ENCODE data around the gene C2CD2.

C2CD2 gene

DNA sequence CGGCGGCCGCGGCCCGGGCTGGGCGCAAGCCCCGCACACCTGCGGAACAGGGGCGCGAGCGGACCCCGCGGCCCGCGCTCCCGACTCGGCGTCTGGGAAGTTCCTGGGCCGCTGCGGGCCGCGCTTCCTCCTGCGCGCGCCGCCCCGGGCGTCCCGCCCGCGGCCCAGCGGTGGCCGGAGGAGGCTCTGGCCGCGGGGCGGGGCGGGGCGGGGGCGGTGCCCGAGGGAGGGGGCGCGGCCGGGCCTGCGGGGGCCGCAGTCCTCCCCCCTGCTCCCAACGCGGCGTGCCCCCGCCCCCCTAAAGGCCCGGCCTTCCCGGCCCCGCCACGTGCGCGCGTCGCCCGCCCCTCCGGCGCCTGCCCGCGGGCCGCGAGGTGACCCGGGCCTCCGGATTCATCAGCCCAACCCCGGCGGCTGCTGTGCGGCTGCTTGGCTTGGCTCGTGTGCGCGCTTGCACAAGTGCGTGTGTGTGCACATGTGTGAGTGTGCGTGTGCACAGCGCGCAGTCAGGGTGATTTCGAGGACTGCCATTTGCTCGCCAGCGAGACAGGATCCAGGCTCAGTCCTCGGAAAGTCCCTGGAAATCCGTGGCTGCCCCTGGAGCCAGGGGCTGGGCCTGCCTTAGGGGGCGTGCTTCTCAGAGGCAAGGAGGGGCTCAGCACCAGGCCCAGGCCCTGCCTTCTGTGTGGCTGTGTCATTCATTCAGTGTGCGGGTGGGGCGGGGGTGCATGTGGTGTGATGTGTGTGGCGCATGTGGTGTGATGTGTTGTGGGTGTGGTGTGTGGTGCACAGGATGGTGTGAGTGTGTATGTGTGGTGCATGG lies at the start of gene C2CD2:
Gene C2CD2, minus strand, starts transcription at position 188 of the 823 bp plus-strand sequence. CDS start 370 bp downstream, outside the sequence.
- peak within 1 kb of the TSS; percentile 43 for H3K4me3 ChIP-seq (ENCODE audit: low read length)
- TF ChIP-seq, protein P1, sequence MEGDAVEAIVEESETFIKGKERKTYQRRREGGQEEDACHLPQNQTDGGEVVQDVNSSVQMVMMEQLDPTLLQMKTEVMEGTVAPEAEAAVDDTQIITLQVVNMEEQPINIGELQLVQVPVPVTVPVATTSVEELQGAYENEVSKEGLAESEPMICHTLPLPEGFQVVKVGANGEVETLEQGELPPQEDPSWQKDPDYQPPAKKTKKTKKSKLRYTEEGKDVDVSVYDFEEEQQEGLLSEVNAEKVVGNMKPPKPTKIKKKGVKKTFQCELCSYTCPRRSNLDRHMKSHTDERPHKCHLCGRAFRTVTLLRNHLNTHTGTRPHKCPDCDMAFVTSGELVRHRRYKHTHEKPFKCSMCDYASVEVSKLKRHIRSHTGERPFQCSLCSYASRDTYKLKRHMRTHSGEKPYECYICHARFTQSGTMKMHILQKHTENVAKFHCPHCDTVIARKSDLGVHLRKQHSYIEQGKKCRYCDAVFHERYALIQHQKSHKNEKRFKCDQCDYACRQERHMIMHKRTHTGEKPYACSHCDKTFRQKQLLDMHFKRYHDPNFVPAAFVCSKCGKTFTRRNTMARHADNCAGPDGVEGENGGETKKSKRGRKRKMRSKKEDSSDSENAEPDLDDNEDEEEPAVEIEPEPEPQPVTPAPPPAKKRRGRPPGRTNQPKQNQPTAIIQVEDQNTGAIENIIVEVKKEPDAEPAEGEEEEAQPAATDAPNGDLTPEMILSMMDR (IDR thresholded peaks at IDR 0.05; ENCODE audit: insufficient read depth, low read depth, low read length, missing control alignments), result no peak
- DNase-seq (ENCODE audit: low read depth), result peak; percentile 20

DNA sequence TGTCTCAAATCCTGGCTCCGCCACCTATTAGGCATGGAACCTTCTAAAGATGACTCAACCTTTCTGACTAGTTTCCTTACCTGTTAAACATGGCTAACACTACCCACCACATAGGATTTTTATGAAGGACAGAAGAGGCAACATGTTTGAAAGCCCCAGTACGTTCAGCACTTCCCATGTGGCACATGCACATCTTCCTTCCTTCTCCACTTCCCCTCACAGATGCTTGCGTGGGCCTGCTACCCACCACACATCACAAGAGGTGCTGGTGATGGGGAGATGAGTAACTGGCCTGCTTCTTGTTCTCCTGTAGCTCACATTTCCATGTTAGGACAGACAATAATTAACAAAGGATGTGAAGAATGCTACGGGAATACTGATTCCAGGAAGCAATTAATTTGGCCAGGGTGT lies 49.2 kb upstream of the C2CD2 start:
- H3K4me3 ChIP-seq (ENCODE audit: low read length), result no peak overlapping the region
- TF ChIP-seq, protein P1 (IDR thresholded peaks at IDR 0.05; ENCODE audit: insufficient read depth, low read depth, low read length, missing control alignments), result no peak
- no peak for DNase-seq (ENCODE audit: low read depth)

DNA sequence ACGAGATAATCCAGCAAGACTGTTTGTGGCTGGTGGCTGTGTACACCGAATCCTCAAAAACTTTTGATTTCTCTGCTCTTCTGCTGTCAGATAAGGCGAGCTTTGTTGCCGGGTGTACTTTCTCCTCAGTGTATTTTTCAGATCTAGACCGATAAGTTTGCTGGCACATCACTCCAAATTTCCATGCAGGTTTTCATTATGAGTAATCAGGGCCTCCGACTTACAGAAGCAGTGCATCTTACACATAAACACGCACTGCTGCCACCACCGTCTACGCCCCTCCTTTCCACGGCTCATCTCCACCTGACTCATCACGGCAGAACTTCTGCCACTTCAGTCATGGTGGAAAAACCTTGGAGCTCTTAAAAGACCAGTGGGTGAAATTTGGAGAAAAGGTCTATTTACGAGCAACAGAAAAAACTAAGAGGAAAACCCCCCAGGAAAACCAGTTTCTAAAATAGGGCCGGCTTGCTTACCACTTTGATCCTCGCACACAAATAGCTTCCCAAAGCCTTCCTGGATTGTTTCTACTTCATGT lies 48.7 kb upstream of the C2CD2 start:
- DNase-seq (ENCODE audit: low read depth), result peak; percentile 70
- TF ChIP-seq, protein P1 (IDR thresholded peaks at IDR 0.05; ENCODE audit: insufficient read depth, low read depth, low read length, missing control alignments), result no peak
- no peak overlapping the region for H3K4me3 ChIP-seq (ENCODE audit: low read length)

DNA sequence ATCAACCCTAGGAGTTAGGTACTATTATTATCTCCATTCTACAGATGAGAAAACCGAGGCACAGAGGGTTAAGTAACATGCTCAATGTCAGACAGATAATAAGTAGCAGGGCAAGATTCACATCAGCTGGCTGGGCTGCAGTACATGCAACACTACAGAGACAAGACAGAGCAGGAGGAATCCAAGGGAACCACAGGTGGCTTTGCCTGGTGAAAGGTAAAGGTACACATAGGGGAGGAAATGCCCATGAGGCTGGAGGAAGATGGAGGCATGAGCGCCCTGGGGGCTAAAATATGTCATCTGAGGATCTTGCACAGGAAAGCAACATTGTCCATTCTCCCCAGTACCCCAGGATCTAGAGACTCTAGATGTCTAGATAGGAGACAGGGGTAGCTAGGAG lies 48.0 kb upstream of the C2CD2 start:
- no peak overlapping the region for H3K4me3 ChIP-seq (ENCODE audit: low read length)
- no peak for DNase-seq (ENCODE audit: low read depth)
- TF ChIP-seq, protein P1 (IDR thresholded peaks at IDR 0.05; ENCODE audit: insufficient read depth, low read depth, low read length, missing control alignments), result no peak

DNA sequence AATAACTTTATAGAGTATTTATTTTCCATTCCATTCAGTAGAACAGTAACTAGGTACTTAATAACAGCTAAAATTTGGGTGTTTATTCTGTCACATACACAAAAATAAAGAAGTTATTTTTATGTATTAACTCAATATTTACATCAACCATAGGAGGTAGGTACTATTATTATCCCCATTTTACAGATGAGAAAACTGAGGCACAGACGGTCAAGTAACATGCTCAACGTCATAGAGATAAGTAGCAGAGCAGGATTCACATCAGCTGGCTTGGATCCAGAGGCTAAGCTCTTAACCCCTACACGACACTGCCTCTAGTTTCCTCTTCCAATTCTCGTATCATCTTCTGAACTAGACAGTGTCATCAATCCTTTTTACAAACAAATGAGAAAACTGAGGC lies 47.1 kb upstream of the C2CD2 start:
- H3K4me3 ChIP-seq (ENCODE audit: low read length), result no peak overlapping the region
- no peak for DNase-seq (ENCODE audit: low read depth)
- TF ChIP-seq, protein P1 (IDR thresholded peaks at IDR 0.05; ENCODE audit: insufficient read depth, low read depth, low read length, missing control alignments), result no peak

DNA sequence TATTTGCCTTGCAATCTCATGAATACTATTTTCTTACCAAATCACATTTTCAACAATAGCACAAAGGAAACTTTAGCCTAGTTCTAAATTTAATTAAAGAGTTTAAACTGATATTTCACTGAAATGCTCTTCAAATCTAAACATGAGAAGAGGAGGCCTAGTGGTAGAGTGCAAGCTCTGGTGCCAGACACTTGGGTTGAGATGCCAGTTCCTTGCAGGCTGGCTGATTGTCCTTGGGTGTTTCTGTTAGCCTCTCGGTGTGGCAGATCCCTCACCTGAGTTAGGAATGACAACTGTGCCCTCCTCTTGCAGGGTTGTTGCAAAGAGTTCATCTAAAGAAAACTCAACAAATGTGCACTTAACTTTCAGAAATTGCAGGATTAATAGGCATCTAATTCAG lies 43.8 kb upstream of the C2CD2 start:
- TF ChIP-seq, protein P1 (IDR thresholded peaks at IDR 0.05; ENCODE audit: insufficient read depth, low read depth, low read length, missing control alignments), result no peak
- no peak overlapping the region for H3K4me3 ChIP-seq (ENCODE audit: low read length)
- no peak for DNase-seq (ENCODE audit: low read depth)
